ENCODE data around the gene SLC35G2.

DNA sequence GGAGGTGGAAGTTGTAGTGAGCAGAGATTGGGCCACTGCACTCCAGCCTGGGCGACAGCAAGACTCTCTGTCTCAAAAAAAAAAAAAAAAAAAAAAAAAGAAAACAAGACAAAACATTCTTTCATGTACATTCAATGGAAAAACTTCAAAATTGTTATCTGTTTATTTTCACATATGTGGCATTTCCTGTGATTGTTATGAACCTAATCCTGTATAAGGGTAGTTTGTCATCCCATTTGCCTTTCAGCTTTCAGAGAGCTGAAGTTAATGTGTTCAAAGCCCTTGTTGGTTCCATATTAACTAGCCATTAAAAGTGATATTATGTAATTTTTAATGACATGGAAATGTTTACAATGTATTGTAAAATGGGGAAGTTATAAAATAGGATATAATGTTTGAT, 25.8 kb downstream of the SLC35G2 start:
- no peak for TF ChIP-seq YY1 (IDR thresholded peaks at IDR 0.05; ENCODE audit: insufficient read depth, insufficient read length)
- TF ChIP-seq SUZ12 (IDR thresholded peaks at IDR 0.05; ENCODE audit: extremely low read depth, insufficient read depth, insufficient read length) = no peak

All from NT2/D1 (cell line).